ENCODE data around the gene POLR2A. TPM values are rescaled to one million over a fixed set of nuclear protein-coding genes. Genes with fewer than 3 reads are reported as not detected.

POLR2A gene
- total and polyA plus RNA-seq, 2 donors (not counting 3 experiments of a cell fraction or from before 2014, with no cell fraction given), result 45.9 to 145 TPM

- H3K4me2 ChIP-seq (ENCODE audit: insufficient read depth, low read length), result peak overlapping the region; percentile 2
- TF ChIP-seq CTCF (IDR thresholded peaks at IDR 0.05; ENCODE audit: extremely low read depth in 1 of 2, insufficient read depth in 1 of 2, low read depth in 1 of 2, low read length in 2 of 2) (no peak), POLR2A (IDR thresholded peaks at IDR 0.05; ENCODE audit: low read depth, low read length) (no peak), GATA2 (IDR thresholded peaks at IDR 0.05; ENCODE audit: insufficient read depth, insufficient read length, low read depth, low read length) (no peak), MYC (IDR thresholded peaks at IDR 0.05; ENCODE audit: low read depth, low read length) (no peak), EZH2 (IDR thresholded peaks at IDR 0.05; ENCODE audit: borderline replicate concordance, low read depth, low read length, severe bottlenecking) (no peak), JUN (IDR thresholded peaks at IDR 0.05; ENCODE audit: borderline replicate concordance, insufficient read depth, insufficient read length, low read depth) (no peak), POLR2AphosphoS5 (IDR thresholded peaks at IDR 0.05; ENCODE audit: insufficient read depth, low read depth, low read length) (no peak), FOS (IDR thresholded peaks at IDR 0.05; ENCODE audit: borderline replicate concordance, insufficient read depth, low read length) (no peak)
- TF ChIP-seq, protein P1, sequence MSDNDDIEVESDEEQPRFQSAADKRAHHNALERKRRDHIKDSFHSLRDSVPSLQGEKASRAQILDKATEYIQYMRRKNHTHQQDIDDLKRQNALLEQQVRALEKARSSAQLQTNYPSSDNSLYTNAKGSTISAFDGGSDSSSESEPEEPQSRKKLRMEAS (IDR thresholded peaks at IDR 0.05; ENCODE audit: insufficient read depth, insufficient read length), result no peak
- ChIA-PET CTCF (interaction anchor here (0.7 to 3.0 kb wide), 9 partner anchors 10 to 119 kb away, joined by 3 to 21 read pairs (median 4); no protein-coding TSS in a partner anchor), POLR2A (interaction anchor here (0.9 to 1.3 kb wide), 2 partner anchors 8 to 152 kb away, joined by 3 to 5 read pairs; partner anchors contain the start of genes POLR2A and SAT2)
- dilution Hi-C loops (cut with MboI; ENCODE audit: extremely low pct_ligation_motif_present, low sequenced_read_pairs), result no loop called here
- intact Hi-C loops (cut with micrococcal nuclease), result loop anchor here (1.0 kb wide), 1 partner anchor 21 kb away; no protein-coding TSS in a partner anchor
- no peak overlapping the region for H2AFZ ChIP-seq (ENCODE audit: low read depth, low read length)
- BruUV-seq (replicated peaks), result no TSS peak
- H3K4me1 ChIP-seq (ENCODE audit: control insufficient read depth, extremely low read depth, insufficient read depth, low read length), result peaks cover 34% of the 10 kb centered on the region
- no peaks in the 10 kb centered on the region for H3K9me1 ChIP-seq (replicated peaks; ENCODE audit: control insufficient read depth, extremely low read depth, insufficient read depth, low read length)
- no peak overlapping the region for H3K4me3 ChIP-seq (replicated peaks in 1 of 3; ENCODE audit: insufficient read depth in 1 of 3, low read depth in 1 of 3, low read length in 3 of 3)
- peak overlapping the region; percentile 47 for H3K27ac ChIP-seq (ENCODE audit: insufficient read depth, low read depth, low read length)
- H4K20me1 ChIP-seq (replicated peaks; ENCODE audit: control insufficient read depth, extremely low read depth, insufficient read depth, low read length), result no peaks in the 10 kb centered on the region
- no peaks in the 10 kb centered on the region for H3K27me3 ChIP-seq (ENCODE audit: control insufficient read depth in 2 of 2, insufficient read depth in 2 of 2, low read length in 2 of 2)
- no peaks in the 10 kb centered on the region for H3K36me3 ChIP-seq (ENCODE audit: control insufficient read depth in 2 of 2, extremely low read depth in 1 of 2, insufficient read depth in 2 of 2, low read length in 2 of 2)
- H3K79me2 ChIP-seq (ENCODE audit: control insufficient read depth, insufficient read depth, low read length), result peaks cover 66% of the 10 kb centered on the region
- H3K9ac ChIP-seq (replicated peaks; ENCODE audit: extremely low read depth, insufficient read depth, low read length), result no peak overlapping the region
- DNase-seq (ENCODE audit: low read depth, low spot score), result no peak
- no peaks in the 10 kb centered on the region for H3K9me3 ChIP-seq (replicated peaks; ENCODE audit: control insufficient read depth, insufficient read depth, low read length)
- peak; percentile 24 for FAIRE-seq
Observed at GRCh38 chr17:7475764-7476422, 8.3 kb upstream of the POLR2A start.

Measured in endothelial cell of umbilical vein (primary cell).